H9 (cell line): Measurements from ENCODE around the gene PRKD3. TPM values are rescaled to one million over a fixed set of nuclear protein-coding genes. Genes with fewer than 3 reads are reported as not detected.

Experiments used
- DNase-seq: peaks from one replicate; pipeline ENCODE4 v3.0.0-alpha.2; 2017
- H2AFZ ChIP-seq: one replicate; pipeline ENCODE4 v1.6.1; 2013; ENCODE audit warnings: mild to moderate bottlenecking, low read length, control low read depth, moderate library complexity
- H2AK5ac ChIP-seq: 2 replicates; pipeline ENCODE4 v1.6.1; 2013; ENCODE audit warnings: low read length, control low read depth, mixed read lengths; ENCODE audit not compliant: insufficient read length
- H2BK120ac ChIP-seq: one replicate; pipeline ENCODE4 v1.6.1; 2013; ENCODE audit warnings: low read depth, mild to moderate bottlenecking, low read length, control low read depth, inconsistent platforms; ENCODE audit not compliant: poor library complexity, severe bottlenecking
- H2BK12ac ChIP-seq: 2 replicates; pipeline ENCODE4 v1.6.1; 2013; ENCODE audit warnings: low read length, control low read depth, mixed read lengths, low read depth; ENCODE audit not compliant: insufficient read length
- H2BK15ac ChIP-seq: 2 replicates; pipeline ENCODE4 v1.6.1; 2013; ENCODE audit warnings: low read depth, low read length, control low read depth
- H2BK20ac ChIP-seq: one replicate; pipeline ENCODE4 v1.6.1; 2013; ENCODE audit warnings: low read depth, mild to moderate bottlenecking, low read length, control low read depth, inconsistent platforms; ENCODE audit not compliant: poor library complexity, severe bottlenecking
- H2BK5ac ChIP-seq: 2 replicates; pipeline ENCODE4 v1.6.1; 2013; ENCODE audit warnings: low read length, control low read depth, mixed read lengths; ENCODE audit not compliant: insufficient read length
- H3K14ac ChIP-seq: 2 replicates; pipeline ENCODE4 v1.6.1; 2013; ENCODE audit warnings: low read length, control low read depth; ENCODE audit not compliant: insufficient read depth
- H3K18ac ChIP-seq: 2 replicates; pipeline ENCODE4 v1.6.1; 2013; ENCODE audit warnings: low read depth, mild to moderate bottlenecking, mixed read lengths, low read length, control low read depth; ENCODE audit not compliant: insufficient read length
- H3K23ac ChIP-seq: 2 replicates; pipeline ENCODE4 v1.6.1; 2013; ENCODE audit warnings: low read length, control low read depth, mixed read lengths, low read depth; ENCODE audit not compliant: insufficient read length
- H3K23me2 ChIP-seq: 2 replicates; pipeline ENCODE4 v1.6.1; 2013; ENCODE audit warnings: low read depth, mild to moderate bottlenecking, mixed read lengths, low read length, control low read depth; ENCODE audit not compliant: insufficient read length, poor library complexity, severe bottlenecking
- H3K27ac ChIP-seq: 2 replicates; pipeline ENCODE4 v1.5.1; 2013; ENCODE audit warnings: low read length, control low read depth, mixed read lengths, low read depth; ENCODE audit not compliant: insufficient read length
- H3K27me3 ChIP-seq: 2 replicates; pipeline ENCODE4 v1.6.1; 2013; ENCODE audit warnings: low read length, control low read depth, inconsistent platforms; ENCODE audit not compliant: insufficient read depth
- H3K4ac ChIP-seq: 2 replicates; pipeline ENCODE4 v1.6.1; 2013; ENCODE audit warnings: low read depth, mild to moderate bottlenecking, control low read depth, inconsistent platforms, low read length, moderate library complexity
- H3K4me1 ChIP-seq: 2 replicates; pipeline ENCODE4 v1.6.1; 2013; ENCODE audit warnings: low read length, control low read depth, inconsistent platforms; ENCODE audit not compliant: insufficient read depth
- H3K4me2 ChIP-seq: 2 replicates; pipeline ENCODE4 v1.6.1; 2013; ENCODE audit warnings: low read length, control low read depth, mixed read lengths; ENCODE audit not compliant: insufficient read length, insufficient read depth
- H3K56ac ChIP-seq: 2 replicates; pipeline ENCODE4 v1.6.1; 2013; ENCODE audit warnings: low read depth, mild to moderate bottlenecking, mixed read lengths, low read length, control low read depth; ENCODE audit not compliant: insufficient read length
- H3K79me1 ChIP-seq: 2 replicates; pipeline ENCODE4 v1.6.1; 2013; ENCODE audit warnings: low read depth, mild to moderate bottlenecking, moderate library complexity, low read length, control low read depth, inconsistent platforms; ENCODE audit not compliant: insufficient read depth, poor library complexity, severe bottlenecking
- H3K79me2 ChIP-seq: 2 replicates; pipeline ENCODE4 v1.6.1; 2013; ENCODE audit warnings: low read length, control low read depth, inconsistent platforms; ENCODE audit not compliant: insufficient read depth
- H3K9ac ChIP-seq: 2 replicates; pipeline ENCODE4 v1.6.1; 2013; ENCODE audit warnings: low read length, control low read depth, mixed read lengths; ENCODE audit not compliant: insufficient read length; ENCODE audit errors: extremely low read depth
- H3K9me3 ChIP-seq: one replicate; pipeline ENCODE4 v1.6.1; 2013; ENCODE audit warnings: low read depth, low read length, inconsistent platforms; ENCODE audit not compliant: control insufficient read depth
- H3T11ph ChIP-seq: one replicate; pipeline ENCODE4 v1.6.1; 2013; ENCODE audit warnings: mild to moderate bottlenecking, low read length, control low read depth, inconsistent platforms
- H4K20me1 ChIP-seq: one replicate; pipeline ENCODE4 v1.6.1; 2013; ENCODE audit not compliant: control insufficient read depth, insufficient read length, insufficient read depth
- H4K5ac ChIP-seq: 2 replicates; pipeline ENCODE4 v1.6.1; 2013; ENCODE audit warnings: low read depth, mild to moderate bottlenecking, mixed read lengths, low read length, control low read depth; ENCODE audit not compliant: insufficient read length
- H4K8ac ChIP-seq: replicated peaks from 2 replicates; pipeline ENCODE4 v1.6.1; 2013; ENCODE audit warnings: low read length, control low read depth, mixed read lengths, low read depth; ENCODE audit not compliant: insufficient read length
- H4K91ac ChIP-seq: 2 replicates; pipeline ENCODE4 v1.6.1; 2013; ENCODE audit warnings: low read depth, mild to moderate bottlenecking, moderate library complexity, mixed read lengths, low read length, control low read depth; ENCODE audit not compliant: insufficient read length
- H3K27ac Mint-ChIP-seq, 3 experiments: 2 replicates in 2 of 3; 3 replicates in 1 of 3; pipeline ENCODE4 v1.8.0; 2020 to 2021; ENCODE audit warnings: mixed read lengths in 3 of 3, mild to moderate bottlenecking in 1 of 3, moderate library complexity in 1 of 3
- H3K27me3 Mint-ChIP-seq: 2 replicates; pipeline ENCODE4 v1.8.0; 2021; ENCODE audit warnings: low read depth, mild to moderate bottlenecking, moderate library complexity, mixed read lengths
- H3K36me3 Mint-ChIP-seq, 3 experiments: 2 replicates in 2 of 3; 3 replicates in 1 of 3; pipeline ENCODE4 v1.8.0; 2020 to 2021; ENCODE audit warnings: low read depth in 3 of 3, mixed read lengths in 3 of 3; ENCODE audit not compliant: insufficient read depth in 1 of 3
- H3K4me1 Mint-ChIP-seq, 2 experiments: 2 replicates each; pipeline ENCODE4 v1.8.0; 2020; ENCODE audit warnings: mixed read lengths in 2 of 2
- H3K4me3 Mint-ChIP-seq, 2 experiments: 2 replicates in 1 of 2; 3 replicates in 1 of 2; pipeline ENCODE4 v1.8.0; 2020 to 2021; ENCODE audit warnings: mild to moderate bottlenecking in 2 of 2, mixed read lengths in 2 of 2, moderate library complexity in 1 of 2
- H3K9me3 Mint-ChIP-seq, 2 experiments: 2 replicates in 1 of 2; 3 replicates in 1 of 2; pipeline ENCODE4 v1.8.0; 2020; ENCODE audit warnings: mild to moderate bottlenecking in 2 of 2, mixed read lengths in 2 of 2, moderate library complexity in 1 of 2
- CTCF ChIP-seq: fragments of 200-600 bp; sonication (generic); conservative IDR thresholded peaks from 3 replicates; pipeline ENCODE4 v1.8.0; 2021; ENCODE audit warnings: antibody characterized with exemption, mild to moderate bottlenecking
- WGBS: extraction: QIAGEN DNeasy Blood & Tissue Kit; methylation state at CpG from one replicate; pipeline ENCODE4 v1.1.7; 2013; ENCODE audit warnings: missing lambda C conversion rate, low lambda C conversion rate, mixed read lengths; ENCODE audit not compliant: insufficient read length; ENCODE audit errors: extremely low coverage; 5-methylcytosine and 5-hydroxymethylcytosine counted together
- total RNA-seq: library from RNA; stranded (reverse); gene quantifications from 2 replicates; pipeline ENCODE4 v1.2.1, GENCODE V29; 2021

PRKD3 gene
- total RNA-seq, 1 experiment from 2014 or later: 63.3 TPM

- Histone ChIP-seq H3K18ac (no peak overlapping the region), H3K27me3 (no peaks in the 10 kb centered on the region), H3K4me2 (no peak overlapping the region), H3K4ac (no peak overlapping the region), H2BK12ac (no peak overlapping the region), H3K27ac (no peak overlapping the region), H3K56ac (no peak overlapping the region), H3K79me1 (peaks cover 2% of the 10 kb centered on the region), H2AK5ac (no peak overlapping the region), H3K23ac (no peak overlapping the region), H4K8ac (no peak overlapping the region), H4K91ac (no peak overlapping the region), H2AFZ (no peak overlapping the region), H2BK15ac (no peak overlapping the region), H3K23me2 (no peaks in the 10 kb centered on the region), H3K79me2 (peaks cover 9% of the 10 kb centered on the region; the same call in 1 of the 2 replicates), H3K9ac (no peak overlapping the region), H3K9me3 (no peaks in the 10 kb centered on the region), H2BK5ac (no peak overlapping the region), H2BK20ac (no peak overlapping the region), H3K4me1 (0 out of 2 replicates have a peak, but pooled peaks cover 5% of the 10 kb centered on the region), H2BK120ac (no peak overlapping the region), H3T11ph (no peak overlapping the region), H4K5ac (no peak overlapping the region), H3K14ac (no peak overlapping the region), H4K20me1 (no peaks in the 10 kb centered on the region)
- DNase-seq: no peak
- no peaks in the 10 kb centered on the region for H3K9me3 Mint-ChIP-seq
- TF ChIP-seq CTCF: no peak
- no CpG with 5 or more reads among the region's 1 CpG for WGBS
- H3K4me3 Mint-ChIP-seq: no peak overlapping the region
- H3K36me3 Mint-ChIP-seq: peaks cover 0 to 8% (median 6%) of the 10 kb centered on the region in 3 experiments; a peak in 3 of 7 replicates
- 0 out of 7 replicates have a peak overlapping the region, but pooled peaks of 1 of the 3 experiments have one; percentile 49 for H3K27ac Mint-ChIP-seq
- H3K4me1 Mint-ChIP-seq: peaks cover 54 to 65% of the 10 kb centered on the region in 2 experiments
- no peaks in the 10 kb centered on the region for H3K27me3 Mint-ChIP-seq
Measured at GRCh38 chr2:37317746-37318145, 6.9 kb downstream of the PRKD3 start.
